Naive B cell (primary cell): ENCODE measurements around the gene FARS2. TPM values are rescaled to one million over a fixed set of nuclear protein-coding genes. Genes with fewer than 3 reads are reported as not detected.
A peak's percentile ranks its signal among the peaks of the same experiment; 100 is the strongest.

ENCODE experiments used
- ATAC-seq, 2 donors: fragments of 150-1000 bp; cut with Tn5 transposase; 2 replicates each; pipeline ENCODE4 v1.10.0; 2021; ENCODE audit warnings: low read depth in 2 of 2, mild to moderate bottlenecking in 2 of 2, moderate library complexity in 2 of 2
- DNase-seq: peaks from one replicate; pipeline ENCODE4 v3.0.0; 2022
- H3K27ac Mint-ChIP-seq, 6 donors: one replicate each; pipeline ENCODE4 v1.8.0; 2020 to 2022; ENCODE audit warnings: mild to moderate bottlenecking in 6 of 6, mixed read lengths in 6 of 6, moderate library complexity in 5 of 6, inconsistent platforms in 2 of 6
- H3K27me3 Mint-ChIP-seq, 3 donors: one replicate each; pipeline ENCODE4 v1.8.0; 2021 to 2022; ENCODE audit warnings: mixed read lengths in 3 of 3, mild to moderate bottlenecking in 1 of 3
- H3K36me3 Mint-ChIP-seq, 2 donors: one replicate each; pipeline ENCODE4 v1.8.0; 2020 to 2022; ENCODE audit warnings: mixed read lengths in 2 of 2, inconsistent platforms in 1 of 2, mild to moderate bottlenecking in 1 of 2
- H3K4me1 Mint-ChIP-seq, 3 donors: one replicate each; pipeline ENCODE4 v1.8.0; 2020 to 2022; ENCODE audit warnings: mixed read lengths in 3 of 3, inconsistent platforms in 1 of 3, mild to moderate bottlenecking in 1 of 3, moderate library complexity in 1 of 3
- H3K4me3 Mint-ChIP-seq, 8 donors: one replicate each; pipeline ENCODE4 v1.8.0; 2020 to 2022; ENCODE audit warnings: mild to moderate bottlenecking in 8 of 8, mixed read lengths in 8 of 8, moderate library complexity in 8 of 8, inconsistent platforms in 2 of 8
- H3K9me3 Mint-ChIP-seq, 7 donors: one replicate each; pipeline ENCODE4 v1.8.0; 2020 to 2022; ENCODE audit warnings: mixed read lengths in 7 of 7, mild to moderate bottlenecking in 5 of 7, inconsistent platforms in 2 of 7, moderate library complexity in 1 of 7
- polyA plus RNA-seq, 6 donors: library from polyadenylated mRNA; unstranded; fragments of 300-500 nt; fragmentation: Illumina TruSeq; gene quantifications; one replicate each; pipeline ENCODE4 v1.2.3, GENCODE V29; 2021; ENCODE audit warnings: low read depth in 6 of 6

Gene FARS2
- polyA plus RNA-seq, 6 donors from 2014 or later, result 25.7 to 35.9 (median 27.6) TPM

DNA sequence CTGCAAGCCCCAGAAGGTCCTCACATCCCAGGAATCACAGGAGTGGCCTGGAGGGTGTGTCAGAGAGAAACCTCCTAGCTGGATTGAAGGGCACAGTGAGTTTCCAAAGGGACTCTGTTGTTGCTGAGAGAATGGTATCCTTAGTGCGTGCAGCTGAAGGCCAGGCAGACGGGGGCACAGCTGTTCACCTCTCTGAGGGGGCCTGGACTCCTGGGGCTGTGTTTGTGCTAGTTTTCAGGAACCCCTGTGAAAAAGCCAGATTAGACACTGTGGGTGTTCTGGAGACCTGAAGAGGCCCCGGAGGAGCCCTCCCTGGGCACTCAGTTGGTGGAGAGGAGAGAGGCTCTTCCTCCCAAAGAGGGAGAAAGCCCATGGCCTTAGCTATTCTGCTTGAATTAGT, 223.4 kb downstream of the FARS2 start:
- H3K4me1 Mint-ChIP-seq, result peaks cover 0 to 8% (median 6%) of the 10 kb centered on the region in 3 donors
- no peak overlapping the region for H3K4me3 Mint-ChIP-seq
- ATAC-seq (no peak), DNase-seq (no peak)
- H3K36me3 Mint-ChIP-seq, result peaks cover 0 to 11% of the 10 kb centered on the region in 2 donors
- H3K9me3 Mint-ChIP-seq, result no peaks in the 10 kb centered on the region
- H3K27ac Mint-ChIP-seq, result peak overlapping the region in 1 of 6 donors; percentile 20
- H3K27me3 Mint-ChIP-seq, result no peaks in the 10 kb centered on the region

DNA sequence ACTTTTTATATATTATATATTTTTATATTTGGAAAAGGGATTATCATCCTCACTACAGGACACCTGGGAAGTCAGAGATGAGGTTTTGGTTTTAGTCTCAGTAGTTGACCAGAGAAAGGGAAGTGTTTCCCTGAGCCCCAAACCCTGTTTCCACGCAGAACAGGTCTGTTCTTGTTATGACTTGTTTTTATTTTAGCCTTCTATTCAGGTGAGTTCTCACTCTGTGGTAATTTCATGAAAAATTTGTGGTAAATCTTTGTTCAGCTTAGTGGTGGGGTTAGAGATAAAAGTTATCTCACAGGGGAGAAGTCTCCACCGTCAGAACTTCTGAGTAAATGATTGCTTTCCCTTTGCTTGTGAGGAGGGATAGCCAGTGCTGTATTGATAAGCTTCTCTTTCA, 224.9 kb downstream of the FARS2 start:
- Mint-ChIP-seq H3K27ac (no peak overlapping the region), H3K4me3 (no peak overlapping the region), H3K9me3 (no peaks in the 10 kb centered on the region), H3K4me1 (peaks cover 0 to 4% (median 4%) of the 10 kb centered on the region in 3 donors), H3K27me3 (no peaks in the 10 kb centered on the region), H3K36me3 (peaks cover 8 to 12% of the 10 kb centered on the region in 2 donors)
- DNase-seq (no peak), ATAC-seq (no peak)

DNA sequence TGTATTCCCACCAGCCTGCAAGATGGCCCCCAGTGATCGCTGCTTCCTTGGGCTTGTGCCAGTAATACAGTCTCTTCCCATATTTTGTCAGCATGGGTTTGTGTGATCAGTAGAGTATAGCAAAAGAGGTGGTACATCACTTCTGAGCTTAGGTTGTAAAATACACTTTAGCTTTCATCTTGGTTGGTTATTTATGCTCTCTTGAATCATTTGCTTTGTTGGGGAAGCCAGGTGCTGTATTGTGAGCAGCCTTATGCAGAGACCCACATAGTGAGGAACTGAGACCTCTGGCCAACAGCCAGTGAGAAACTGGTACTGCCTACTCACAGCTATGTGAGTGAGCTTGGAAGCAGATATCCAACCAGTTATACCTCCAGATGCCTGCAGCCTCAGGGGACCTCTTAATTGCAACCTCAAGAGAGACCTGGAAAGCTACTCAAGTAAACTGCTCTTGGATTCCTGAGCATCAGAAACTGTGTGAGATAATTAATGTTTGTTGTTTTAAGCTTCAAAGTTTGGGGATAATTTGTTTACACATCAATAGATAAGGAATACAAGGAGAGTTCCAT, 229.3 kb downstream of the FARS2 start:
- peaks cover 20% of the 10 kb centered on the region in 2 donors for H3K36me3 Mint-ChIP-seq
- H3K9me3 Mint-ChIP-seq, result no peaks in the 10 kb centered on the region
- ATAC-seq (no peak), DNase-seq (no peak)
- peaks cover 0 to 4% (median 0%) of the 10 kb centered on the region in 3 donors for H3K4me1 Mint-ChIP-seq
- H3K27me3 Mint-ChIP-seq, result no peaks in the 10 kb centered on the region
- H3K4me3 Mint-ChIP-seq, result no peak overlapping the region
- peak overlapping the region in 1 of 6 donors; percentile 49 for H3K27ac Mint-ChIP-seq

DNA sequence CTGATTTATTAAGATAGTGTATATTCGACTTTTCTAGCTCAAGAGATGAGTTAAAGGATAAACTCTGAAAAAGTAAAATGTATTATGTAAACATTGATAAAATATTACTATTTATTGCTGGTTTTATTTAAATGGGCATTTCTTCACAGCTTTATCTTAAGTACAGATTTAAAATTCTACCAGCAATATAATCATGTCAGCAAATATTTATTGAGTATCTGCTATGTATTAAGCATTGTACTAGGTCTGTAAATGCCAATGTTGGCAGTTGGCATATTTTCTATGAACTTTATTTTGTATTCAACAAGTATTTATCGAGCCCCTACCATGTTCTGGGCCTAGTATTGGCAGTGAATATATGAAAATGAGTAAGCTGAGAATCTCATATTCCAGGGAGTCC, 231.0 kb downstream of the FARS2 start:
- H3K9me3 Mint-ChIP-seq, result no peaks in the 10 kb centered on the region
- no peak overlapping the region for H3K27ac Mint-ChIP-seq
- no peak overlapping the region for H3K4me3 Mint-ChIP-seq
- peaks cover 9 to 20% of the 10 kb centered on the region in 2 donors for H3K36me3 Mint-ChIP-seq
- DNase-seq, result no peak
- no peak for ATAC-seq
- peaks cover 0 to 4% (median 0%) of the 10 kb centered on the region in 3 donors for H3K4me1 Mint-ChIP-seq
- H3K27me3 Mint-ChIP-seq, result no peaks in the 10 kb centered on the region

DNA sequence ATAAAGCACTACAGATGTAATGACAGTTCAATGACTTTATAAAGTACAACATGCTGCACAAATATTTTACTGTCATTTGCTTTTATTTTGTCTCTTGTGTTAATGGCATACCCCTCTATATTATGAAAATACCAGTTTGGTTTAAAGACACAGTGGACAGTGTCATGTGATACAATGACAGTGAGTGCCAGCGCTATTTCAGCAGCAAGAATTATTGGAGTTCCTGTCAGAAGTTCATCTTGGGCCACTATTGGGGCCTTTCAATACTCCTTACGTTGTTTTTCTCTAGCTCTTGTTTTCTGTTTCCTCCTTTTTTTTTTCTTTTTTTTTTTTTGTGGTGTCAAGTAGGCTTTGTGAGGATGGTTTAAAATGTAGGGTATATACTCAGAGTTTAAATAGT, 232.5 kb downstream of the FARS2 start:
- H3K27me3 Mint-ChIP-seq, result no peaks in the 10 kb centered on the region
- no peak overlapping the region for H3K4me3 Mint-ChIP-seq
- no peak overlapping the region for H3K27ac Mint-ChIP-seq
- H3K4me1 Mint-ChIP-seq, result peaks cover 0 to 4% (median 0%) of the 10 kb centered on the region in 3 donors
- peaks cover 13 to 20% of the 10 kb centered on the region in 2 donors for H3K36me3 Mint-ChIP-seq
- H3K9me3 Mint-ChIP-seq, result no peaks in the 10 kb centered on the region
- no peak for DNase-seq
- ATAC-seq, result no peak

DNA sequence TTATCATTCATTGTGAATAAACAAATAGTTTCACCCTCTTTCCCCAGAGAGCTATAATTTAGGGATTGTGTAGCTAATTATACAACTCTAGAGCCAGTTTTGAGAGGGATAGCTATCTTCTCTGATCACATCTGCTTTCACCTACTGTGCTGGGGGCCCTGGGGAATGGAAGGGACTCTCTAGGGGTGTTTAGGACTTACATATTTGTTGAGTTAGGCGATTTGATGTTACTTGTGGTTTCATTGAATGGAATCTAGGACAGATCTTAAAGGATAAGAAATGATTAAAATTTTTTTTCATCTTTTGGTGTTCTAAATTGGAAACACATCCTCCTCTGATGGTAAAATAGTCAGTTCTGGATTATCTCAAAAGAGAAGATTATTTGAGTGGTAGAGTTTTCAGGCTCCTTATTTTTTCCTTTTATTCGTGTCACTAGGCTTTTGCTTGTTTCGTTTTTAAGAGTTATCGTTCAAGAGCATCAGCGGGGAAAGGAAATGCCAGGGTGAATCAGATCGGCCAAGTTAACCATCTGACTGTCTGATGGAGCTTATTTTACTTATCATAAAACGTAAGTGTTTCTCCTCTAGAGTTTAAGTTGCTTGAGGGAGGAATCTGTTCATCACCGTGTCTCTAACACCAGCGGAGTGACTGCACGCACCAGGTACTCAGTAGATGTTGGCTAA, 236.7 kb downstream of the FARS2 start:
- Mint-ChIP-seq H3K4me3 (no peak overlapping the region), H3K27me3 (no peaks in the 10 kb centered on the region), H3K9me3 (no peaks in the 10 kb centered on the region), H3K4me1 (peaks cover 0 to 4% (median 0%) of the 10 kb centered on the region in 3 donors), H3K36me3 (peaks cover 18 to 19% of the 10 kb centered on the region in 2 donors), H3K27ac (peak overlapping the region in 1 of 6 donors; percentile 92)
- DNase-seq, result no peak
- no peak for ATAC-seq

DNA sequence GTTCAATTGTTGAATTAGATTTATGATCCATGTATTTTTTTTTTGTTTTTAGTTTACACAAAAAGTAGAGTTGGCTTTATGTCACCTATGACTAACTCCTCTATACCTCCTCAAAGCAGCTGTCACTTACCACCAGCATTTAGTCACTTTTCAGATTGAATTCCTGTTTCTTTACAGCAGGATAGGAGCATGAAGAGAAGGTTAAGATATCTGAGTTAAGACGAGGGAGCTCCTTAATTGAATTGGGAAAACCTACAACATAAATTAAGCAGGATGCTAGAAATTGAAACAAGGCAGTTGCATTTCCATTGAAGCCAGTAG, 237.2 kb downstream of the FARS2 start:
- Mint-ChIP-seq H3K9me3 (no peaks in the 10 kb centered on the region), H3K4me1 (peaks cover 0 to 4% (median 0%) of the 10 kb centered on the region in 3 donors), H3K27ac (peak overlapping the region in 1 of 6 donors; percentile 92), H3K36me3 (peaks cover 18 to 19% of the 10 kb centered on the region in 2 donors), H3K4me3 (no peak overlapping the region), H3K27me3 (no peaks in the 10 kb centered on the region)
- ATAC-seq (no peak), DNase-seq (no peak)

DNA sequence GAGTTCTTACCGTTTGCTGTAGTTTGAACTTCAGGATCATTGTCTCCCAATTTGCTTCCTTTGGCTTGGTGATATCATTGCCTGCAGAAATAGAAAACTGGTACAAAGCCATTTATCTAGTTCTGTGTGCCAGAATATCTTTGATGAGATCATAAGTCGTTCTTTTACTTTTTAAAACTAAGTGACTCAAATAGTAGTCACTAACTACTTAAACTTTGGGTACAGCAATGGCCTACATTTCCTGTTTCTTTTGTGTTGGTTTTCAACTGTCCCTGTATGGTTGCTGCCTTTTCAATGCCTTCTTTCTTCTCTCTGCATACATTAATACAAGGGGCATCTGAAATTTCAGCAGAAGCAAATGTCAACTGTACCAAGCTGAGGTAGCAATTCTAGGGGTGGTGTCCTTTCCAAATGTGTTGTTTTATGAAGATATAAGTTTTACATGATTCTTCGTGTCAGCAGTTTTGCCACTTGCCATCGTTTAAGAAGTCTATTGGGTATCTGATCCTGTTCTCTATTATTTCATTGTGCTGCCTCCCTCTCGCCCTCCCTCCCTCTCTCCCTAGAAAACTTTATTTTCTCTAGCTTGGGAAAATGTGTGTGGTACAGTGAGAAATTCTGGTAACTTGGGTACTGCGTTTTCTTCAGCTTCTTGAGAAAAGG, 238.5 kb downstream of the FARS2 start:
- H3K4me1 Mint-ChIP-seq, result no peaks in the 10 kb centered on the region
- ATAC-seq, result no peak
- H3K27ac Mint-ChIP-seq, result no peak overlapping the region
- peaks cover 12 to 18% of the 10 kb centered on the region in 2 donors for H3K36me3 Mint-ChIP-seq
- DNase-seq, result no peak
- no peak overlapping the region for H3K4me3 Mint-ChIP-seq
- no peaks in the 10 kb centered on the region for H3K27me3 Mint-ChIP-seq
- no peaks in the 10 kb centered on the region for H3K9me3 Mint-ChIP-seq

DNA sequence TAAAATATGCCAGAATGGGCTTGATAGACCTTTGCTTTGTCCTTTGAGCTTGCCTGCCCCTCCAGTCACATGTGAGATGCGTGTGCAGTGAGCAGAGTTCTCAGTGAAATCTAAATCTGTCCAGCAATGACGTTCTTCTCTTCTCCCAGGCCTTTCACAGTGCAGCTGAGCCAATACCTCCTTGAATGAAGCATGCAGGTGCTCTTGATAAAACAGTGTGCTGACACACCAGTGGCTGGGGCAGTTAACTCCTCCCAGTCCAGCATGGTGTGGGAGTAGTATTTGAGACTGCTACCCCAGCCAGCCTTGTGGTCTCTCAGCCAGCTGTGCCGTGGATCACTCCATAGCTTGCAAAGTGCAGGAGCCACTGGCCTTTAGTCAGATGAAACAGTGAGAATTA, 240.5 kb downstream of the FARS2 start:
- Mint-ChIP-seq H3K9me3 (no peaks in the 10 kb centered on the region), H3K27ac (no peak overlapping the region), H3K4me1 (peaks cover 10 to 16% (median 15%) of the 10 kb centered on the region in 3 donors), H3K36me3 (peaks cover 11 to 18% of the 10 kb centered on the region in 2 donors), H3K27me3 (no peaks in the 10 kb centered on the region), H3K4me3 (no peak overlapping the region)
- DNase-seq (no peak), ATAC-seq (no peak)

DNA sequence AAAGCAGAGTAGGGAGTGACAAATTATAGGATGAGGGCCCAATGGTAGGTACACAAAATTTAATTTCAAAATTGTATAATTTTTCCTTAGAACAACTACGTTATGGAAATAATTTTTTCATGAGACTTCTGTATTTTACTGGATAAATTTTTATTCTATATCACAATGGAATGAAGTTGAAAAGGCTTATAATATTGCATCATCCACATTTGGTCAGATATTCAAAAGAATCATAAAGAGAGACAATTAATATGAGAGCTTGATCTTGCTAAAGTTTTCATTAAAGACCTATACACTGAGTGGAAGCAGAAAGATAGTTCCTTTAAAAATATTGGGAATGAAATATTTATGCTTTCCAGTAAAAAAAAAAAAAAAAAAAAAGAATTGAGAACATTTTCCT, 242.8 kb downstream of the FARS2 start:
- Mint-ChIP-seq H3K36me3 (peaks cover 8 to 13% of the 10 kb centered on the region in 2 donors), H3K9me3 (no peaks in the 10 kb centered on the region), H3K27me3 (no peaks in the 10 kb centered on the region), H3K4me1 (peaks cover 29 to 36% (median 35%) of the 10 kb centered on the region in 3 donors), H3K4me3 (no peak overlapping the region), H3K27ac (peak overlapping the region in 1 of 6 donors; percentile 7)
- no peak for ATAC-seq
- DNase-seq, result no peak

DNA sequence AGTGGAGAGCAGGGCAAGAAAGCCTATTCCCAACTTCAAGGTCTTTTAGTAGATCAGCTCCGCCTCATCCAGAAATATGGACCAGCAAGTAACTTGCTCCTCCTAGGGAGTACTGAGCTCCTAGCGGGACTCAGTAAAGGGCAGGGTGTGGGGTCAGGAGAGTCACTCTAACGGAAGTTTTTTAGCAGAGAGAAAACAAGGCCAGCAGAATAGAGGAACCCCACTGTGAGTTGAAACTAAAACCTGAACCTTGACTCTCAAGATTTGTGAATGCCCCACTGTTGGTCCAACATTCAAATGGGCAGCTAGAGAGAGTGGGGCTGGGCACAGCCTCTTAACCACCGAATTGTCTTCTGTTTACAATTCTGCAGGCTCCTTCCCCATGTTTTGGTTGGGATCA, 244.8 kb downstream of the FARS2 start:
- Mint-ChIP-seq H3K9me3 (no peaks in the 10 kb centered on the region), H3K4me3 (peak overlapping the region; percentile 36 to 90 (median 74)), H3K36me3 (peaks cover 0 to 5% of the 10 kb centered on the region in 2 donors), H3K4me1 (peaks cover 32 to 36% (median 35%) of the 10 kb centered on the region in 3 donors), H3K27ac (peak overlapping the region; percentile 82 to 97 (median 95)), H3K27me3 (no peaks in the 10 kb centered on the region)
- ATAC-seq (peak; percentile 41 to 45), DNase-seq (peak; percentile 5)

DNA sequence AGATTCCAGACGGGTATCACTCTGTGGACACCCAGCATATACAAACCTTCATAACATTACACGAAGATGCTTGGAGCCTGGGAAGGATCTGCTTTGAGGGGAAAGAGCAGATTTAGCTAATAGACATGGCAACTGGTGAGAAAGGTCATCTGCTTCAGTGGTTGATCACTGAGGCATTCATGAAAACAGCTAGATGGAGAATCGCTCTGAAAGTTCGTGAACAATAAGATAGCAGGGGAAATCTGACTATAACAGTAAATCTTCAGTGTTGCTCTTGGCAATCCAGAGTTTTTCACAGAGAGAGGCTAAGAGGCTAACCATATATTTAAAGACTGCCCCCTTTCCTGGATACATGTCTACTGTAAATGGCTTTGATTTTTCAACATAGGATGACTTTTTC, 245.3 kb downstream of the FARS2 start:
- Mint-ChIP-seq H3K9me3 (no peaks in the 10 kb centered on the region), H3K27ac (peak overlapping the region; percentile 82 to 97 (median 95)), H3K27me3 (no peaks in the 10 kb centered on the region), H3K4me1 (peaks cover 32 to 36% (median 35%) of the 10 kb centered on the region in 3 donors), H3K36me3 (peaks cover 0 to 5% of the 10 kb centered on the region in 2 donors), H3K4me3 (peak overlapping the region; percentile 36 to 90 (median 74))
- DNase-seq (no peak), ATAC-seq (peak; percentile 27 to 37)

DNA sequence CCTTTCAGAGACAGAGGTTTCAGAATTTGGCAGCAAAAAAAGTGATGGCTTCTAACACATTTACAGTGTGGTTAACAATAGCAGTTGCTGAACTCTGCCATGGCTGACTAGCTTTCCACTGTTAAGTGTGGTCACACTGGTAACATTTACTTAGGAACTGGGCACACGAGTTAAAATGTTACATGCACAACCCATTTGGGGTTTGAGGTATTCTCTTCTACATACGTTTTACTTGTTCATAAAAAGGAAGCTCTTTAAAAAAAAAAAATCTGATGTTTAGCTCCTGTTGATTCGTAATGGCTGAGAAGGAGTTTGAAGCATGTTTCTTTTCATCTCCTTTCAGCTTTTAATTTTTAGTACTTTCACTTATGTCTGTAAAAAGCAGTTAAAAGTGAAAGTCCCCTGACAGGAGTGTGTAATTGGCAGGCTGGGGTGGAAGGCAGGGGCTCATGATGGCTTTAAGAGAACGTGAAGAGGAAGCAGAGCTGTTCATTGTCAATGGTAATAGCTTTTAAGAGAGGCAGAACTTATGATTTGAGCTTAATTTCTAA, 245.9 kb downstream of the FARS2 start:
- peaks cover 0 to 5% of the 10 kb centered on the region in 2 donors for H3K36me3 Mint-ChIP-seq
- peaks cover 32 to 36% (median 35%) of the 10 kb centered on the region in 3 donors for H3K4me1 Mint-ChIP-seq
- H3K9me3 Mint-ChIP-seq, result no peaks in the 10 kb centered on the region
- peak overlapping the region; percentile 89 to 99 (median 96) for H3K27ac Mint-ChIP-seq
- H3K4me3 Mint-ChIP-seq, result peak overlapping the region; percentile 36 to 90 (median 74)
- no peaks in the 10 kb centered on the region for H3K27me3 Mint-ChIP-seq
- peak; percentile 35 for DNase-seq
- ATAC-seq, result peak; percentile 74 to 75
